ENCODE measurements around the gene ODC1.

ODC1 gene

GRCh38 chr2:10452312-10452711 lies 4.2 kb upstream of the ODC1 start:
- POLR2A ChIA-PET = interaction anchor here (0.6 kb wide), 1 partner anchor 143 kb away, joined by 4 read pairs; no protein-coding TSS in a partner anchor
- Histone ChIP-seq H3K27ac (ENCODE audit: extremely low read depth, low read depth, low read length) (no peak overlapping the region), H3K36me3 (ENCODE audit: control insufficient read depth in 2 of 2, insufficient read depth in 1 of 2, low read length in 2 of 2) (no peaks in the 10 kb centered on the region), H3K4me3 (ENCODE audit: low read depth, low read length) (no peak overlapping the region), H3K4me1 (ENCODE audit: control insufficient read depth, insufficient read depth, low read length) (peaks cover 6% of the 10 kb centered on the region; the same call in 1 of the 2 replicates), H3K9me3 (ENCODE audit: control insufficient read depth, insufficient read depth, low read depth, low read length) (no peaks in the 10 kb centered on the region)
- peak; percentile 67; the same call in 1 of the 2 replicates for TF ChIP-seq ZNF423 (tag by site-specific recombination; IDR thresholded peaks at IDR 0.05)
- TF ChIP-seq ZNF629 (tag by site-specific recombination; IDR thresholded peaks at IDR 0.05) = peak; percentile 74
- no peak for TF ChIP-seq ZNF223 (tag by site-specific recombination; IDR thresholded peaks at IDR 0.05)
- 0 out of 2 replicates have a peak, but pooled peaks have one; percentile 19 for TF ChIP-seq SP7 (tag by site-specific recombination; IDR thresholded peaks at IDR 0.05)
- TF ChIP-seq ZBTB17 (tag by site-specific recombination; IDR thresholded peaks at IDR 0.05) = peak; percentile 66; the same call in 1 of the 2 replicates
- peak; percentile 60 for TF ChIP-seq OSR2 (tag by site-specific recombination; IDR thresholded peaks at IDR 0.05)
- no peak for TF ChIP-seq GLI4 (tag by site-specific recombination; IDR thresholded peaks at IDR 0.05)
- TF ChIP-seq ZBTB21 (tag by site-specific recombination; IDR thresholded peaks at IDR 0.05) = 0 out of 2 replicates have a peak, but pooled peaks have one; percentile 33
- peak; percentile 59; the same call in 1 of the 2 replicates for TF ChIP-seq GLIS2 (tag by site-specific recombination; IDR thresholded peaks at IDR 0.05)
- peak; percentile 81 for TF ChIP-seq PRDM10 (tag by site-specific recombination; IDR thresholded peaks at IDR 0.05)
- 0 out of 2 replicates have a peak, but pooled peaks have one; percentile 45 for TF ChIP-seq ZNF692 (tag by site-specific recombination; IDR thresholded peaks at IDR 0.05)
- TF ChIP-seq ZNF394 (tag by site-specific recombination; IDR thresholded peaks at IDR 0.05; ENCODE audit: borderline replicate concordance) = peak; percentile 43; the same call in 1 of the 2 replicates
- peak; percentile 92 for TF ChIP-seq ZBTB8A (tag by site-specific recombination; IDR thresholded peaks at IDR 0.05)
- peak; percentile 48 for TF ChIP-seq ZFHX2 (tag by site-specific recombination; conservative IDR thresholded peaks at IDR 0.05)
- TF ChIP-seq GLIS1 (tag by site-specific recombination; IDR thresholded peaks at IDR 0.05) = peak; percentile 96
- TF ChIP-seq BCL11A (tag by site-specific recombination; IDR thresholded peaks at IDR 0.05; ENCODE audit: low read depth) = 0 out of 2 replicates have a peak, but pooled peaks have one; percentile 38
- 0 out of 2 replicates have a peak, but pooled peaks have one; percentile 35 for TF ChIP-seq ZNF660 (tag by site-specific recombination; IDR thresholded peaks at IDR 0.05)
- TF ChIP-seq PATZ1 (tag by site-specific recombination; IDR thresholded peaks at IDR 0.05) = peak; percentile 80
- TF ChIP-seq ZNF433 (tag by site-specific recombination; IDR thresholded peaks at IDR 0.05; ENCODE audit: low read depth) = no peak
- no peak for TF ChIP-seq ZNF112 (tag by site-specific recombination; IDR thresholded peaks at IDR 0.05)
- peak; percentile 34; the same call in 1 of the 2 replicates for TF ChIP-seq ZNF600 (tag by site-specific recombination; IDR thresholded peaks at IDR 0.05)
- peak; percentile 88 for TF ChIP-seq ZIC2 (tag by site-specific recombination; IDR thresholded peaks at IDR 0.05)
- TF ChIP-seq ZBTB20 (tag by site-specific recombination; IDR thresholded peaks at IDR 0.05) = peak; percentile 73
- peak; percentile 58 for TF ChIP-seq KLF1 (tag by site-specific recombination; IDR thresholded peaks at IDR 0.05)
- 0 out of 2 replicates have a peak, but pooled peaks have one; percentile 23 for TF ChIP-seq ZNF335 (tag by site-specific recombination; conservative IDR thresholded peaks at IDR 0.05)
- TF ChIP-seq ZNF148 (tag by site-specific recombination; IDR thresholded peaks at IDR 0.05; ENCODE audit: borderline replicate concordance) = no peak
- TF ChIP-seq ZNF274 (IDR thresholded peaks at IDR 0.05; ENCODE audit: low read length) = no peak
- TF ChIP-seq ZNF274 (tag by site-specific recombination; IDR thresholded peaks at IDR 0.05; ENCODE audit: borderline replicate concordance) = no peak
- CTCF ChIA-PET = interaction anchor here (0.9 to 1.3 kb wide), 2 partner anchors 17 to 45 kb away, joined by 3 to 4 read pairs; no protein-coding TSS in a partner anchor
